GM23248 (cell line): ENCODE measurements around the gene RNF26. TPM values are rescaled to one million over a fixed set of nuclear protein-coding genes. Genes with fewer than 3 reads are reported as not detected.
A peak's percentile ranks its signal among the peaks of the same experiment; 100 is the strongest.

ENCODE experiments used
- DNase-seq: peaks from one replicate; pipeline ENCODE4 v3.0.0-alpha.2; 2015
- H2AFZ ChIP-seq: fragments of 200-600 bp; sonication (generic); 2 replicates; pipeline ENCODE4 v1.6.1; 2016; ENCODE audit warnings: antibody characterized with exemption
- H3F3A ChIP-seq: fragments of 200-600 bp; sonication (generic); 2 replicates; pipeline ENCODE4 v1.6.1; 2016; ENCODE audit warnings: mild to moderate bottlenecking, antibody characterized with exemption, mixed run types; ENCODE audit not compliant: insufficient read depth
- H3K27ac ChIP-seq: fragments of 200-600 bp; sonication (generic); 2 replicates; pipeline ENCODE4 v1.5.1; 2016; ENCODE audit warnings: mild to moderate bottlenecking
- H3K27me3 ChIP-seq: fragments of 200-600 bp; sonication (generic); replicated peaks from 2 replicates; pipeline ENCODE4 v1.6.1; 2016; ENCODE audit warnings: mild to moderate bottlenecking; ENCODE audit not compliant: insufficient read depth
- H3K36me3 ChIP-seq: fragments of 200-600 bp; sonication (generic); 2 replicates; pipeline ENCODE4 v1.6.1; 2016; ENCODE audit warnings: low read depth, mild to moderate bottlenecking
- H3K4me1 ChIP-seq: fragments of 200-600 bp; sonication (generic); 2 replicates; pipeline ENCODE4 v1.6.1; 2016; ENCODE audit warnings: mild to moderate bottlenecking; ENCODE audit not compliant: insufficient read depth
- H3K4me2 ChIP-seq: fragments of 200-600 bp; sonication (generic); one replicate; pipeline ENCODE4 v1.6.1; 2016; ENCODE audit warnings: mild to moderate bottlenecking; ENCODE audit not compliant: unreplicated experiment
- H3K4me3 ChIP-seq: fragments of 200-600 bp; sonication (generic); 2 replicates; pipeline ENCODE4 v1.5.1; 2016; ENCODE audit warnings: mild to moderate bottlenecking
- H3K79me2 ChIP-seq: fragments of 200-600 bp; sonication (generic); 2 replicates; pipeline ENCODE4 v1.6.1; 2016; ENCODE audit warnings: mild to moderate bottlenecking; ENCODE audit not compliant: insufficient read depth
- H3K9ac ChIP-seq: fragments of 200-600 bp; sonication (generic); 2 replicates; pipeline ENCODE4 v1.6.1; 2016; ENCODE audit warnings: mild to moderate bottlenecking
- H3K9me2 ChIP-seq: fragments of 200-600 bp; sonication (generic); 2 replicates; pipeline ENCODE4 v1.6.1; 2016; ENCODE audit warnings: mixed run types, mild to moderate bottlenecking, moderate library complexity; ENCODE audit not compliant: insufficient read depth
- H3K9me3 ChIP-seq: fragments of 200-600 bp; sonication (generic); one replicate; pipeline ENCODE4 v1.6.1; 2017; ENCODE audit warnings: low read depth
- H4K20me1 ChIP-seq: fragments of 200-600 bp; sonication (generic); 2 replicates; pipeline ENCODE4 v1.6.0; 2016; ENCODE audit not compliant: insufficient read depth
- EZH2 ChIP-seq: fragments of 200-600 bp; sonication (generic); IDR thresholded peaks from 2 replicates; pipeline ENCODE4 v1.6.1; 2018; ENCODE audit warnings: antibody characterized with exemption, mild to moderate bottlenecking; ENCODE audit not compliant: insufficient read depth, poor library complexity, severe bottlenecking
- EZH2phosphoT487 ChIP-seq: fragments of 200-600 bp; sonication (generic); IDR thresholded peaks from 2 replicates; pipeline ENCODE4 v1.6.1; 2018; ENCODE audit warnings: antibody characterized with exemption, moderate library complexity, mild to moderate bottlenecking, low read depth; ENCODE audit not compliant: insufficient read depth
- WGBS, 2 experiments: methylation state at CpG; one replicate each; pipeline ENCODE4 v1.1.6; 2015 to 2017; ENCODE audit warnings: low lambda C conversion rate in 2 of 2, low coverage in 1 of 2; ENCODE audit errors: missing lambda C conversion rate in 2 of 2; 5-methylcytosine and 5-hydroxymethylcytosine counted together
- in situ Hi-C: fragments of 300-500 bp; cut with MboI; formaldehyde crosslinking; loops from 2 replicates; pipeline ENCODE4 v1.15.0; 2020
- polyA plus RNA-seq: library from polyadenylated mRNA; unstranded; fragments of >200 nt; fragmentation: Nextera tagmentation; extraction: Ambion mirVana; gene quantifications from 2 replicates; pipeline ENCODE4 v1.2.1, GENCODE V29; 2016
- total RNA-seq: library from RNA; depleted of rRNA; stranded (reverse); fragments of >200 nt; shearing (Covaris generic); gene quantifications from 2 replicates; pipeline ENCODE4 v1.2.3, GENCODE V29; 2014

The RNF26 gene
- total and polyA plus RNA-seq, 2 experiments from 2014 or later: 8.0 to 49.5 TPM

- 89 to 90% methylated on average over 14 to 16 of the region's 16 CpGs for WGBS, 2 experiments
- Histone ChIP-seq H3K27me3 (no peaks in the 10 kb centered on the region), H3K4me3 (0 out of 2 replicates have a peak overlapping the region, but pooled peaks have one; percentile 75), H3K9me2 (no peaks in the 10 kb centered on the region), H3K36me3 (no peaks in the 10 kb centered on the region), H3K9ac (peak overlapping the region; percentile 75; the same call in 1 of the 2 replicates), H3K4me2 (peak overlapping the region; percentile 82), H3K9me3 (no peaks in the 10 kb centered on the region), H2AFZ (no peak overlapping the region), H3K27ac (no peak overlapping the region), H4K20me1 (no peaks in the 10 kb centered on the region), H3F3A (peaks cover 9% of the 10 kb centered on the region; the same call in 1 of the 2 replicates), H3K4me1 (peaks cover 19% of the 10 kb centered on the region; the same call in 1 of the 2 replicates), H3K79me2 (peaks cover 8% of the 10 kb centered on the region)
- no peak for DNase-seq
- no peak for TF ChIP-seq EZH2
- no peak for TF ChIP-seq EZH2phosphoT487
- in situ Hi-C loops: no loop called here
These were observed 7.1 kb downstream of the RNF26 start for GRCh38 chr11:119341222-119342022.

- H3K9ac ChIP-seq: no peak overlapping the region
- 94 to 98% methylated on average over 7 of the region's 7 CpGs for WGBS, 2 experiments
- no peak overlapping the region for H3K4me3 ChIP-seq
- H3K4me2 ChIP-seq: no peak overlapping the region
- H3K79me2 ChIP-seq: peaks cover 2% of the 10 kb centered on the region; the same call in 1 of the 2 replicates
- TF ChIP-seq EZH2phosphoT487 (no peak), EZH2 (no peak)
- no peaks in the 10 kb centered on the region for H3K27me3 ChIP-seq
- no peak overlapping the region for H2AFZ ChIP-seq
- no peak for DNase-seq
- H4K20me1 ChIP-seq: no peaks in the 10 kb centered on the region
- in situ Hi-C loops: no loop called here
- no peak overlapping the region for H3K27ac ChIP-seq
- peaks cover 10% of the 10 kb centered on the region; the same call in 1 of the 2 replicates for H3F3A ChIP-seq
- no peaks in the 10 kb centered on the region for H3K9me2 ChIP-seq
- no peaks in the 10 kb centered on the region for H3K36me3 ChIP-seq
- no peaks in the 10 kb centered on the region for H3K9me3 ChIP-seq
- peaks cover 22% of the 10 kb centered on the region for H3K4me1 ChIP-seq
These were observed 7.6 kb downstream of the RNF26 start for GRCh38 chr11:119342023-119342300.

GRCh38 chr11:119342362-119343130 is 8.2 kb downstream of the RNF26 start:
- Histone ChIP-seq H2AFZ (no peak overlapping the region), H3K27ac (no peak overlapping the region), H3K27me3 (no peaks in the 10 kb centered on the region), H3K9me3 (no peaks in the 10 kb centered on the region), H3K4me1 (peaks cover 22% of the 10 kb centered on the region), H3K79me2 (no peaks in the 10 kb centered on the region; the same call in 1 of the 2 replicates), H3K9me2 (no peaks in the 10 kb centered on the region), H3K4me3 (no peak overlapping the region), H3F3A (peaks cover 11% of the 10 kb centered on the region; the same call in 1 of the 2 replicates), H4K20me1 (no peaks in the 10 kb centered on the region), H3K9ac (no peak overlapping the region), H3K4me2 (no peak overlapping the region), H3K36me3 (no peaks in the 10 kb centered on the region)
- in situ Hi-C loops: no loop called here
- DNase-seq: no peak
- WGBS, 2 experiments: 76 to 80% methylated on average over 10 of the region's 10 CpGs
- TF ChIP-seq EZH2phosphoT487 (no peak), EZH2 (no peak)

- TF ChIP-seq EZH2 (no peak), EZH2phosphoT487 (no peak)
- Histone ChIP-seq H2AFZ (no peak overlapping the region), H3K4me1 (peaks cover 13% of the 10 kb centered on the region), H3K4me3 (no peak overlapping the region), H3K79me2 (no peaks in the 10 kb centered on the region), H3K27me3 (no peaks in the 10 kb centered on the region), H3K4me2 (no peak overlapping the region), H3K27ac (no peak overlapping the region), H3K9ac (no peak overlapping the region), H3K9me3 (no peaks in the 10 kb centered on the region), H4K20me1 (no peaks in the 10 kb centered on the region), H3K36me3 (no peaks in the 10 kb centered on the region), H3K9me2 (no peaks in the 10 kb centered on the region), H3F3A (peaks cover 9% of the 10 kb centered on the region; the same call in 1 of the 2 replicates)
- no peak for DNase-seq
- in situ Hi-C loops: no loop called here
- 88 to 90% methylated on average over 7 of the region's 7 CpGs for WGBS, 2 experiments
These were observed 9.4 kb downstream of the RNF26 start for GRCh38 chr11:119343726-119344125.
